ENCODE data around the gene TMEFF2. TPM values are rescaled to one million over a fixed set of nuclear protein-coding genes. Genes with fewer than 3 reads are reported as not detected.

Gene TMEFF2
- total and polyA plus RNA-seq, 8 donors = 0.18 to 1.0 (median 0.39) TPM; not detected in 2

- no peak for TF ChIP-seq CTCF (IDR thresholded peaks at IDR 0.05)
- H3K9me3 ChIP-seq = no peaks in the 10 kb centered on the region
- no peak for ATAC-seq
- no peaks in the 10 kb centered on the region for H3K4me1 ChIP-seq
- no peak for DNase-seq
- no peak overlapping the region for H3K27ac ChIP-seq
- no peaks in the 10 kb centered on the region for H3K36me3 ChIP-seq
- intact Hi-C loops (cut with DNase I) = no loop called here
- H3K27me3 ChIP-seq = no peaks in the 10 kb centered on the region
- H3K4me3 ChIP-seq = no peak overlapping the region
These were observed 247.5 kb downstream of the TMEFF2 start for GRCh38 chr2:191947235-191947634.

- no peak for ATAC-seq
- no peak for DNase-seq
These were observed 248.1 kb downstream of the TMEFF2 start for GRCh38 chr2:191946471-191947182.

GRCh38 chr2:191945623-191946022 lies 249.1 kb downstream of the TMEFF2 start:
- Histone ChIP-seq H3K27ac (no peak overlapping the region), H3K9me3 (no peaks in the 10 kb centered on the region), H3K27me3 (no peaks in the 10 kb centered on the region), H3K4me1 (no peaks in the 10 kb centered on the region), H3K4me3 (no peak overlapping the region), H3K36me3 (no peaks in the 10 kb centered on the region)
- TF ChIP-seq CTCF (IDR thresholded peaks at IDR 0.05) = no peak
- ATAC-seq = no peak
- no peak for DNase-seq
- intact Hi-C loops (cut with DNase I) = no loop called here

More at GRCh38 chr2:191946471-191947182, 248.1 kb downstream of the TMEFF2 start:
- Histone ChIP-seq H3K4me1 (no peaks in the 10 kb centered on the region), H3K36me3 (no peaks in the 10 kb centered on the region), H3K27me3 (no peaks in the 10 kb centered on the region), H3K4me3 (no peak overlapping the region), H3K27ac (no peak overlapping the region), H3K9me3 (no peaks in the 10 kb centered on the region)
- no peak for TF ChIP-seq CTCF (IDR thresholded peaks at IDR 0.05)
- intact Hi-C loops (cut with DNase I) = no loop called here

- Histone ChIP-seq H3K27me3 (no peaks in the 10 kb centered on the region), H3K4me3 (no peak overlapping the region), H3K4me1 (no peaks in the 10 kb centered on the region), H3K9me3 (no peaks in the 10 kb centered on the region), H3K27ac (no peak overlapping the region), H3K36me3 (no peaks in the 10 kb centered on the region)
- no peak for TF ChIP-seq CTCF (IDR thresholded peaks at IDR 0.05)
- ATAC-seq (no peak), DNase-seq (no peak)
- intact Hi-C loops (cut with DNase I) = no loop called here
These were observed 252.0 kb downstream of the TMEFF2 start for GRCh38 chr2:191942739-191943103.

- Histone ChIP-seq H3K4me3 (no peak overlapping the region), H3K4me1 (no peaks in the 10 kb centered on the region), H3K27ac (no peak overlapping the region), H3K9me3 (no peaks in the 10 kb centered on the region), H3K27me3 (no peaks in the 10 kb centered on the region), H3K36me3 (no peaks in the 10 kb centered on the region)
- ATAC-seq (no peak), DNase-seq (no peak)
- no peak for TF ChIP-seq CTCF (IDR thresholded peaks at IDR 0.05)
- intact Hi-C loops (cut with DNase I) = no loop called here
These were observed 252.5 kb downstream of the TMEFF2 start for GRCh38 chr2:191942090-191942738.

All from left lung (tissue), 10 donors.